PC-3 (cell line): ENCODE measurements around the gene MMP21. TPM values are rescaled to one million over a fixed set of nuclear protein-coding genes. Genes with fewer than 3 reads are reported as not detected.

Source experiments
- ATAC-seq: fragments of 200-7000 bp; cut with Tn5 transposase; 2 replicates; pipeline ENCODE4 v1.9.1; 2020; ENCODE audit warnings: mild to moderate bottlenecking, moderate library complexity
- BruUV-seq: library from RNA; stranded (reverse); fragments of 400-500 nt; replicated peaks from 2 replicates; lab custom pipeline; 2021; lab: Mats Ljungman, UMichigan
- CTCF ChIA-PET: fragments of 300-600 bp; sonication (Branson Sonifier 250); formaldehyde crosslinking; loops from one replicate; lab custom pipeline; 2022; ENCODE audit warnings: antibody characterized with exemption; lab: Charles Lee
- POLR2A ChIA-PET: fragments of 300-600 bp; sonication (Branson Sonifier 250); formaldehyde crosslinking; loops from one replicate; lab custom pipeline; 2022; ENCODE audit warnings: antibody characterized with exemption; ENCODE audit not compliant: unreplicated experiment; lab: Charles Lee
- DNase-seq: peaks from one replicate; pipeline ENCODE4 v3.0.0-alpha.2; 2015
- H2AFZ ChIP-seq: fragments of 300-600 bp; sonication (generic); 2 replicates; pipeline ENCODE4 v1.6.0; 2016; ENCODE audit warnings: antibody characterized with exemption, low read length
- H3F3A ChIP-seq: fragments of 300-600 bp; sonication (generic); one replicate; pipeline ENCODE4 v1.6.0; 2017; ENCODE audit warnings: antibody characterized with exemption, low read length, control low read depth, mild to moderate bottlenecking; ENCODE audit not compliant: unreplicated experiment
- H3K27ac ChIP-seq: fragments of 300-600 bp; sonication (generic); 2 replicates; pipeline ENCODE4 v1.5.1; 2016; ENCODE audit warnings: mild to moderate bottlenecking, low read length
- H3K27me3 ChIP-seq: fragments of 300-600 bp; sonication (generic); 2 replicates; pipeline ENCODE4 v1.6.1; 2016; ENCODE audit warnings: low read length, mixed read lengths
- H3K36me3 ChIP-seq: fragments of 300-600 bp; sonication (generic); 2 replicates; pipeline ENCODE4 v1.6.1; 2016; ENCODE audit warnings: low read depth, mixed run types, low read length, mixed read lengths
- H3K4me1 ChIP-seq: fragments of 300-600 bp; sonication (generic); 2 replicates; pipeline ENCODE4 v1.5.1; 2016; ENCODE audit warnings: low read length; ENCODE audit not compliant: insufficient read depth
- H3K4me2 ChIP-seq: fragments of 300-600 bp; sonication (generic); 2 replicates; pipeline ENCODE4 v1.6.0; 2016; ENCODE audit warnings: low read length
- H3K4me3 ChIP-seq: fragments of 300-600 bp; sonication (generic); 2 replicates; pipeline ENCODE4 v1.5.1; 2016; ENCODE audit warnings: mild to moderate bottlenecking, low read length, mixed read lengths
- H3K79me2 ChIP-seq: fragments of 300-600 bp; sonication (generic); 2 replicates; pipeline ENCODE4 v1.6.1; 2017; ENCODE audit warnings: low read length, mixed read lengths
- H3K9ac ChIP-seq: fragments of 300-600 bp; sonication (generic); 2 replicates; pipeline ENCODE4 v1.6.0; 2016; ENCODE audit warnings: mild to moderate bottlenecking, low read length
- H3K9me2 ChIP-seq: fragments of 300-600 bp; sonication (generic); replicated peaks from 2 replicates; pipeline ENCODE4 v1.6.1; 2016; ENCODE audit warnings: mixed run types, low read length, mixed read lengths
- H3K9me3 ChIP-seq: fragments of 300-600 bp; sonication (generic); 2 replicates; pipeline ENCODE4 v1.6.1; 2016; ENCODE audit warnings: low read length, mixed read lengths
- H4K20me1 ChIP-seq: fragments of 300-600 bp; sonication (generic); 2 replicates; pipeline ENCODE4 v1.6.1; 2016; ENCODE audit warnings: low read length, mixed read lengths
- EZH2 ChIP-seq: fragments of 300-600 bp; sonication (generic); IDR thresholded peaks from one replicate; pipeline ENCODE4 v1.6.1; 2017; ENCODE audit warnings: antibody characterized with exemption, mild to moderate bottlenecking, low read length; ENCODE audit not compliant: unreplicated experiment
- EZH2phosphoT487 ChIP-seq: fragments of 300-600 bp; sonication (generic); IDR thresholded peaks from 2 replicates; pipeline ENCODE4 v1.6.1; 2018; ENCODE audit warnings: mild to moderate bottlenecking, antibody characterized with exemption, low read length, borderline replicate concordance
- intact Hi-C: fragments of 100-400 bp; cut with micrococcal nuclease; formaldehyde crosslinking; loops from 2 replicates; pipeline ENCODE4 v1.9.0; 2023
- total RNA-seq: library from RNA; depleted of rRNA; stranded (reverse); fragments of >200 nt; gene quantifications from 2 replicates; pipeline ENCODE4 v1.2.3, GENCODE V29; 2014
- TF ChIP-seq, protein P1 (sequence below): fragments of 300-600 bp; sonication (generic); conservative IDR thresholded peaks from 2 replicates; pipeline ENCODE4 v1.5.1; 2017; ENCODE audit warnings: antibody characterized with exemption, low read depth, mild to moderate bottlenecking, low read length

The MMP21 gene
- total RNA-seq, 1 experiment from 2014 or later = not detected

DNA sequence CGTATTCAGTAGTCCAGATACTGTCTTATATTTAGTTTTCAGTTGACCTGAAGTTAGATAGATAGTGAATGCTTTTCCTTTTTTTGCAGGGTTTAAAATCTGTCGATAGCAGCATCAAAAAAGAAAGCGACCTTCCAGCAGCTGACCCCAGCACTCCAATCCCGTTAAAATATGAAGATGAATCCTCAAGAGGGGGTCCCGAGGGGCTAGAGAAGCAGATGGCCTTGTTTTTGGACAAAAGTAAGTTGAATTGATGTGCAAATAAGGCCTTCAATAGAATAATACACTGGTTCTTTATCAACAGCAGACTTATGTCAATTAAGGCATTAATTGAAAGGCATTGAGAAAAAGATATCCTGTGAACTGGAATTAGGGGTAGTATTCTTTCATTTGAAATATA, 37.4 kb downstream of the MMP21 start:
- H3K9me3 ChIP-seq = no peaks in the 10 kb centered on the region
- no peaks in the 10 kb centered on the region for H3F3A ChIP-seq
- TF ChIP-seq, protein P1, sequence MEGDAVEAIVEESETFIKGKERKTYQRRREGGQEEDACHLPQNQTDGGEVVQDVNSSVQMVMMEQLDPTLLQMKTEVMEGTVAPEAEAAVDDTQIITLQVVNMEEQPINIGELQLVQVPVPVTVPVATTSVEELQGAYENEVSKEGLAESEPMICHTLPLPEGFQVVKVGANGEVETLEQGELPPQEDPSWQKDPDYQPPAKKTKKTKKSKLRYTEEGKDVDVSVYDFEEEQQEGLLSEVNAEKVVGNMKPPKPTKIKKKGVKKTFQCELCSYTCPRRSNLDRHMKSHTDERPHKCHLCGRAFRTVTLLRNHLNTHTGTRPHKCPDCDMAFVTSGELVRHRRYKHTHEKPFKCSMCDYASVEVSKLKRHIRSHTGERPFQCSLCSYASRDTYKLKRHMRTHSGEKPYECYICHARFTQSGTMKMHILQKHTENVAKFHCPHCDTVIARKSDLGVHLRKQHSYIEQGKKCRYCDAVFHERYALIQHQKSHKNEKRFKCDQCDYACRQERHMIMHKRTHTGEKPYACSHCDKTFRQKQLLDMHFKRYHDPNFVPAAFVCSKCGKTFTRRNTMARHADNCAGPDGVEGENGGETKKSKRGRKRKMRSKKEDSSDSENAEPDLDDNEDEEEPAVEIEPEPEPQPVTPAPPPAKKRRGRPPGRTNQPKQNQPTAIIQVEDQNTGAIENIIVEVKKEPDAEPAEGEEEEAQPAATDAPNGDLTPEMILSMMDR = no peak
- TF ChIP-seq EZH2 (no peak), EZH2phosphoT487 (no peak)
- no peaks in the 10 kb centered on the region for H3K4me1 ChIP-seq
- H3K4me2 ChIP-seq = no peak overlapping the region
- DNase-seq (no peak), ATAC-seq (no peak)
- H3K9ac ChIP-seq = no peak overlapping the region
- peaks cover 76% of the 10 kb centered on the region for H3K36me3 ChIP-seq
- H3K27ac ChIP-seq = no peak overlapping the region
- H3K27me3 ChIP-seq = no peaks in the 10 kb centered on the region
- H3K79me2 ChIP-seq = no peaks in the 10 kb centered on the region
- intact Hi-C loops = no loop called here
- no peaks in the 10 kb centered on the region for H4K20me1 ChIP-seq
- no peak overlapping the region for H2AFZ ChIP-seq
- ChIA-PET CTCF (no interaction called here), POLR2A (no interaction called here)
- no TSS peak for BruUV-seq
- no peak overlapping the region for H3K4me3 ChIP-seq
- no peaks in the 10 kb centered on the region for H3K9me2 ChIP-seq

DNA sequence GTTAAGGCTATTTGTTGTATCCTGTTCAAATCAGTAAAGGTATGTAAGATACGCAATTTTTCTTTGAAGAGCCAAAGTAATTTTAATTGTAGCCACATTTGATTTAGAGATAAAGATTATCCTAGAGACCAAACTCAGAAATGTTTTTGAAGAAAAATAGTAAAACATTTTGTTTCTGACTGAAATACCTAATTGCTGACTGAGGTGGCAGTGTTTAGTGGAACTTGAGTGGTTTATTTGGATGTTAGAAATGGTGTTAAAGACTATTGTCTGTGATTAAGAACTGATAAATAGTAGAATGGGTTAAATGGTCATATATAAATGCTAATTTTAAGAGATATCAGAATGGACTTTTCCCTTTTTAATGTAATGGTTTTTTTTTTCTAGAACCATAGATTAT, 40.8 kb downstream of the MMP21 start:
- no peak overlapping the region for H3K9ac ChIP-seq
- H3K27me3 ChIP-seq = no peaks in the 10 kb centered on the region
- BruUV-seq = no TSS peak
- ChIA-PET CTCF (no interaction called here), POLR2A (no interaction called here)
- DNase-seq (no peak), ATAC-seq (no peak)
- no peaks in the 10 kb centered on the region for H4K20me1 ChIP-seq
- no peak overlapping the region for H3K4me3 ChIP-seq
- no peak overlapping the region for H3K27ac ChIP-seq
- H3K4me2 ChIP-seq = no peak overlapping the region
- H3K79me2 ChIP-seq = no peaks in the 10 kb centered on the region
- TF ChIP-seq, protein P1 = peak; percentile 38
- no peak for TF ChIP-seq EZH2
- no peaks in the 10 kb centered on the region for H3K9me3 ChIP-seq
- intact Hi-C loops = no loop called here
- no peaks in the 10 kb centered on the region for H3F3A ChIP-seq
- peaks cover 78% of the 10 kb centered on the region for H3K36me3 ChIP-seq
- no peak overlapping the region for H2AFZ ChIP-seq
- no peaks in the 10 kb centered on the region for H3K9me2 ChIP-seq
- H3K4me1 ChIP-seq = no peaks in the 10 kb centered on the region

DNA sequence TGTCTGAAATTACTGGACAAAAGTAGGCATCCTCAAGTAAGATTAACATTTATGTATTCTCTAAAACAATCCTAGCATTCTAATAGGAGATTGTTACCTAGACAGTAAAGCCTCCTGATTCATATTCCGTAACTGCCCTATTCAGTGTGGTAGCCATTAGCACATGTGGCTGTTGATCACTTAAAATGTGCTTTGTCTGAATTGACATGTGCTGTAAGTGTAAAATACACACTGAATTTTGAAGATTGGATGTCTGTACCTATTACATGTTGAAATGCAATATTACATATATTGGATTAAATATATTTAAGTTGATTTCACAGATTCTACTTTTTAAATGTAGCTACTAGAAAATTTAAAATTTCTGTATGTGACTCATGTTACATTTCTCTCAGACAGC, 41.5 kb downstream of the MMP21 start:
- intact Hi-C loops = no loop called here
- ATAC-seq (no peak), DNase-seq (no peak)
- Histone ChIP-seq H3K4me1 (no peaks in the 10 kb centered on the region), H3K79me2 (no peaks in the 10 kb centered on the region), H2AFZ (no peak overlapping the region), H3K4me2 (no peak overlapping the region), H3K9me2 (no peaks in the 10 kb centered on the region), H3K9me3 (no peaks in the 10 kb centered on the region), H3K27me3 (no peaks in the 10 kb centered on the region), H3K9ac (no peak overlapping the region), H3K27ac (no peak overlapping the region), H4K20me1 (no peaks in the 10 kb centered on the region), H3K36me3 (peaks cover 79% of the 10 kb centered on the region), H3F3A (no peaks in the 10 kb centered on the region), H3K4me3 (no peak overlapping the region)
- TF ChIP-seq EZH2 (no peak), EZH2phosphoT487 (no peak)
- TF ChIP-seq, protein P1 = no peak
- BruUV-seq = no TSS peak
- ChIA-PET POLR2A (no interaction called here), CTCF (no interaction called here)
